ENCODE data around the gene RPL14.

GRCh38 chr3:40516201-40516600 is 59.1 kb downstream of the RPL14 start:
- TF ChIP-seq CTCF (conservative IDR thresholded peaks at IDR 0.05; ENCODE audit: low read length) (no peak), EZH2phosphoT487 (IDR thresholded peaks at IDR 0.05; ENCODE audit: borderline replicate concordance) (no peak)

All from Loucy (cell line).